Measurements from ENCODE around the gene PIK3CD.
"Not testable (repeated sequence)": the region's sequence is repeated elsewhere in the genome, so short reads cannot be mapped to it uniquely, and the experiment has no call there.

Gene PIK3CD

GRCh38 chr1:9654834-9655723 lies 3.5 kb downstream of the PIK3CD start:
- peak; percentile 35 to 62 for DNase-seq

GRCh38 chr1:9655836-9656235 lies 4.3 kb downstream of the PIK3CD start:
- DNase-seq = no peak

GRCh38 chr1:9657521-9658032 lies 6.0 kb downstream of the PIK3CD start:
- DNase-seq = no peak

GRCh38 chr1:9658199-9658598 lies 6.7 kb downstream of the PIK3CD start:
- no peak for DNase-seq

- DNase-seq = no peak
These were observed 7.8 kb downstream of the PIK3CD start for GRCh38 chr1:9659328-9659727.

- no peak for DNase-seq
These were observed 11.7 kb downstream of the PIK3CD start for GRCh38 chr1:9663257-9663656.

- no peak for DNase-seq
These were observed 13.7 kb downstream of the PIK3CD start for GRCh38 chr1:9665193-9665592.

- no peak for DNase-seq
These were observed 16.5 kb downstream of the PIK3CD start for GRCh38 chr1:9668080-9668479.

- DNase-seq = no peak
These were observed 18.6 kb downstream of the PIK3CD start for GRCh38 chr1:9670085-9670484.

GRCh38 chr1:9671377-9672140 lies 20.0 kb downstream of the PIK3CD start:
- DNase-seq = no peak

GRCh38 chr1:9672444-9672843 lies 20.9 kb downstream of the PIK3CD start:
- no peak for DNase-seq

- no peak for DNase-seq
These were observed 23.9 kb downstream of the PIK3CD start for GRCh38 chr1:9675393-9675792.

- not testable (repeated sequence) for DNase-seq
These were observed 24.6 kb downstream of the PIK3CD start for GRCh38 chr1:9676128-9676527.

- DNase-seq = no peak
These were observed 25.4 kb downstream of the PIK3CD start for GRCh38 chr1:9676815-9677393.

- no peak for DNase-seq
These were observed 28.6 kb downstream of the PIK3CD start for GRCh38 chr1:9680091-9680490.

GRCh38 chr1:9680828-9681227 lies 29.3 kb downstream of the PIK3CD start:
- no peak for DNase-seq

- no peak for DNase-seq
These were observed 33.3 kb downstream of the PIK3CD start for GRCh38 chr1:9684801-9685200.

- peak; percentile 66 to 82 for DNase-seq
These were observed 35.8 kb downstream of the PIK3CD start for GRCh38 chr1:9687120-9687873.

- DNase-seq = no peak
These were observed 36.5 kb downstream of the PIK3CD start for GRCh38 chr1:9687874-9688582.

- DNase-seq = no peak
These were observed 37.1 kb downstream of the PIK3CD start for GRCh38 chr1:9688599-9688998.

- DNase-seq = peak; percentile 72 to 89
These were observed 37.6 kb downstream of the PIK3CD start for GRCh38 chr1:9689011-9689706.
